Colon (tissue), 2 donors: Measurements from ENCODE around the gene RACK1.

ENCODE experiments used
- FAIRE-seq: peaks from 2 replicates; lab custom pipeline; 2012; peaks lifted over from hg19 to GRCh38; lab: Jason Lieb, UNC
- donor health status: control.
- donor health status: control.

RACK1 gene

GRCh38 chr5:181233801-181234454 is 9.8 kb downstream of the RACK1 start:
- FAIRE-seq, result no peak

GRCh38 chr5:181233088-181233800 is 10.5 kb downstream of the RACK1 start:
- no peak for FAIRE-seq

DNA sequence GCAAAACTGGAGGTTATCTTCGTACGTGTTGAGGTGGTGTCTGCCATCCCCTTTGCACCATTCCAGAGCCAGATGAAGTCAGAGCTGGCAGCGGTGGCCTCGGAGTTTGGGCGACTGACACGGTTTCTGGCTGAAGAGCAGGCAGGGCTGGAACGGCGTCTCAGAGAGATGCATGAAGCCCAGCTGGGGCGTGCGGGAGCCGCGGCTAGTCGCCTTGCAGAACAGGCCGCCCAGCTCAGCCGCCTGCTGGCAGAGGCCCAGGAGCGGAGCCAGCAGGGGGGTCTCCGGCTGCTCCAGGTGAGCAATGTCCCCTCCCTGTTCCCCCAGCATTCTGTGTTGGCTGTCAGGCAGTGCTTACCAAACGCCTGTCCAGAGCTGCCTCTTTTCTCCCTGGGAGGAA is 11.1 kb downstream of the RACK1 start:
- FAIRE-seq, result no peak

- FAIRE-seq, result no peak
Observed at GRCh38 chr5:181231432-181231831, 12.3 kb downstream of the RACK1 start.

GRCh38 chr5:181230551-181230950 is 13.2 kb downstream of the RACK1 start:
- FAIRE-seq, result no peak

GRCh38 chr5:181229996-181230395 is 13.7 kb downstream of the RACK1 start:
- no peak for FAIRE-seq

GRCh38 chr5:181224390-181225229 is 19.1 kb downstream of the RACK1 start:
- FAIRE-seq, result no peak

DNA sequence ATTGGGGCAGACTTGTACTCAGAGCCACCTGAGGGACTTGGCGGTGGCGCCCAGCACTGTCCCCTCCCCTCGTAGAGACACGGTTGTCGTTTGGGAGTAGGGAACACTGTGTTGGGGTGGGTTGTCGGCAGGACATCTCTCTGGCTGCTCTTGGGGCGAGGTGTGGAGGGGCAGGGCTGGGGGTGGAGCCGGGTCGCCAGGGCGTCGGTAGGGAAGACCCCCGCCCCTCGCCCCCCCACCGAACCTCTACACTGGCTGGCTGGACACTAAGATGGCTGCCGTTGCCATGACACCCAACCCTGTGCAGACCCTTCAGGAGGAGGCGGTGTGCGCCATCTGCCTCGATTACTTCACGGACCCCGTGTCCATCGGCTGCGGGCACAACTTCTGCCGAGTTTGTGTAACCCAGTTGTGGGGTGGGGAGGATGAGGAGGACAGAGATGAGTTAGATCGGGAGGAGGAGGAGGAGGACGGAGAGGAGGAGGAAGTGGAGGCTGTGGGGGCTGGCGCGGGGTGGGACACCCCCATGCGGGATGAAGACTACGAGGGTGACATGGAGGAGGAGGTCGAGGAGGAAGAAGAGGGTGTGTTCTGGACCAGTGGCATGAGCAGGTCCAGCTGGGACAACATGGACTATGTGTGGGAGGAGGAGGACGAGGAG is 19.8 kb downstream of the RACK1 start:
- FAIRE-seq, result no peak

GRCh38 chr5:181223058-181223728 is 20.5 kb downstream of the RACK1 start, which contains the start of gene TRIM41:
Gene TRIM41 (plus strand): TSS chr5:181223281. CDS start chr5:181224000, 719 bp downstream.
- no peak for FAIRE-seq

GRCh38 chr5:181222630-181223057 is 21.1 kb downstream of the RACK1 start:
- no peak for FAIRE-seq

GRCh38 chr5:181221792-181222629 is 21.7 kb downstream of the RACK1 start:
- no peak for FAIRE-seq

- no peak for FAIRE-seq
Observed at GRCh38 chr5:181221105-181221791, 22.5 kb downstream of the RACK1 start.

DNA sequence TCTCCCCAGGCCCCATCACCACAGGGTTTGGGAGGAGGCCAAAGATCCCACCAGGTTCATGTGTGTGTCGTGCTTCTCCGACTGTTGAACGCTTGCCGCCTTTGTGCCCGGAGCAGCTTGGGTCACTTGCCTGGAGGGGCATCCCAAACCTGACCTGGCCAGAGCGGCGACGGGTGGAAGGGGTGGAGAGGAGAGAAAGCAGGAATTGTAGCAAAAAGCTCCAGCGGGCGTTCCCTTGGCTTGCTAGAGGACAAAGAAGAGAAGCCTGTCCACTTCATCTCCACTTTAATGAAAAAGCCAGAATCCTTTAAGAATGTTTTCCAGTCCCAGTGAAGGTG is 23.6 kb downstream of the RACK1 start:
- FAIRE-seq, result no peak

DNA sequence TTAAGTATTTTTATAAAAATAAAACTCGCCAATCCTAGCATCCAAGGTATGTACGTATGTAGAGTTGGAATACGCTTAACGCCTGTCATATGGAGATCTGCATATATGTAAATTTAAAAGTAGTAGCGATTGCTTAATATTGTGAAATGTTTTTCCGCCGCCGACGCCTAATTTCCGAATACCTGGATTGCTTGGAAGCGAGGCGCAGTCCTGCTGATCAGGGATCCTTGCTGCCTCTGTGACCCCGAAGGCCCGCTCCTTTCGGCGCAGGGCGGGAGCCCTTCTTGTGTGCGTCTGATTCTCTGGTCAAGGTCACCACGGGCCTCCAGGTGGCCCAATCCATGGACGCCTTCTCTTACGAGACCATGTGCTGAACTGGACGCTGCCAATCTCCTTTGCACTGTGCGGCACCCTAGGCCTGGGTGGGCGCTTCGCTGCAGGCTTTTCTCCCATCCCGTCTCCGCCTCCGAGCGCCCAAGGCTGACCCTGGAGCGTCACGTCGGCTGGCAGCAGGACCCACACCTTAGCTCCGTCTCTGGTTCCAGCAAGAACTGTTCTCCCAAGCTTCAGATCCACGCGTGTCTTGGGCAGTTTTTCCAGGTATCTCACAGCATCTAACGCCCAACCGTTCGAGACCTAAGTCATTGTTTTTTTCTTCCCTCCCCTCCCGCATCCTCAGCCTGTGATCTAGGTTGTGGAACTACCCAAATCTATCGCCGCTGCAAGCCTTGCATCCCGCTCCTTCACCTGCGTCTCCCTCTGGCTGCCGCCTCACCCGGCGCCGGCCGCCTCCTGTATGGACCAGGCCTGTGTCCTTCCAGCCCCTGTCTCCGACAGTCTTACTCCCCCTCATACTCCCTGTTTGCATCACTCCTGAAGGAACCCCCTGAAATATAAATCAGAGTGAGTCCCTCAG is 24.2 kb downstream of the RACK1 start:
- FAIRE-seq, result no peak

GRCh38 chr5:181218795-181219124 is 24.9 kb downstream of the RACK1 start:
- FAIRE-seq, result no peak

DNA sequence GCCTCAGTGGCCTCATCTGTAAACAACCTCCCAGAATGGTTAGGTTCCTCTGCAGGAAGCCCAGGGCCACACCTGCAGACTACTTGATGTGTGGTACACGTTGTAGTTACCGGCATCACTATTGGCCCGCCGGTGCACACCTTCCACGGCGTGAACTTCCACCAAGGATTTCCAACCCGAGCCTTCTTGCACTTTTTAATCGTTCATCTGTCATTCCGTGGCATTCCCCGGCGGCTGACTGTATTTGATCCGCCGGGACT is 26.0 kb downstream of the RACK1 start:
- no peak for FAIRE-seq

- no peak for FAIRE-seq
Observed at GRCh38 chr5:181217111-181217802, 26.4 kb downstream of the RACK1 start.

DNA sequence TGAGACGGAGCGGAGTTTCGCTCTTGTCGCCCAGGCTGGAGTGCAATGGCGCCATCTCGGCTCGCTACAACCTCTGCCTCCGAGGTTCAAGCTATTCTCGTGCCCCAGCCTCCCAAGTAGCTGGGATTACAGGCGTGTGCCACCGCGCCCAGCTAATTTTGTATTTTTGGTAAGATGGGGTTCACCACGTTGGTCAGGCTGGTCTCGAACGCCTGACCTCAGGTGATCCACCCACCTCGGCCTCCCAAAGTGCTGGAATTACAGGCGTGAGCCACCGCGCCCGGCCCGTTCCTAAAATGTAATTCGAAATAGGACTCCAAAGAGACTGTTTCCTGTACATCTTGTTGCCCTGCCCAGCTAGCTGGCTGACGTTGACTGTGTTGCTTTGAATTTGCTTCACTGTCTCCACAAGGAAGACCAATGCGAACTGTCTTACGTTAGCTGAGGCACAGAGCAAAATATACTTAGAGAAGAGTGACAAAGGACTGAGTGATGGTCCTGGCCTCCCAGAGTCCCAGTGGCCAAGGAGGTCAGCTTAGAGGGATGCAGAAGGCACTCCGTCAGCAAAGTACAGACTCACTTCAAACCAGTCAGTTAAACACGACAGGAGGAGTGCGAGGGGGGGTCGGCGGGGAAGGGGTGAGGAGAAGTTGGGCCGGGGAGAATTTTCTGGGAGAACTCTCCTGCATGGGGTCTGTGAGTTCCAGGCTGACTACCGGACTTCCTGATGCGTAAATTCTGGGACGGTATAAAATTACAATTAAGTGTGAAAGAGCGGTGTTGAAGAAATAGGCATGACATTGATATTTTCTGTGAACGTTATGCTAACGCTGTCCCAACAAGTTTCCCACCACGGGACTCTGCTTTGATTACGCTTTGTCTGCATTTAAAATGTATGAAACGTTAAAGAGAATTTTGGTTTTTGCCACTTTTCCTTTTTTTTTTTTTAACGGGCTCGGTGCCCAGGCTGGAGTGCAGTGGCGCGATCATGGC is 27.4 kb downstream of the RACK1 start:
- no peak for FAIRE-seq
